MM.1S (cell line): ENCODE measurements around the gene PHLDB2.

ENCODE experiments used
- CTCF ChIP-seq: fragments of 300-600 bp; sonication (generic); IDR thresholded peaks from 2 replicates; pipeline ENCODE4 v1.5.1; 2016; ENCODE audit warnings: antibody characterized with exemption, low read length, mixed read lengths
- EZH2 ChIP-seq: fragments of 300-600 bp; sonication (generic); optimal IDR thresholded peaks from 2 replicates; pipeline ENCODE3; 2017; ENCODE audit warnings: low read depth, mild to moderate bottlenecking, antibody characterized with exemption, low read length, mixed read lengths

GRCh38 chr3:111871809-111872623, 13.0 kb downstream of the PHLDB2 start:
- no peak for TF ChIP-seq CTCF
- no peak for TF ChIP-seq EZH2
